Measurements from ENCODE around the gene PCLO.

DNA sequence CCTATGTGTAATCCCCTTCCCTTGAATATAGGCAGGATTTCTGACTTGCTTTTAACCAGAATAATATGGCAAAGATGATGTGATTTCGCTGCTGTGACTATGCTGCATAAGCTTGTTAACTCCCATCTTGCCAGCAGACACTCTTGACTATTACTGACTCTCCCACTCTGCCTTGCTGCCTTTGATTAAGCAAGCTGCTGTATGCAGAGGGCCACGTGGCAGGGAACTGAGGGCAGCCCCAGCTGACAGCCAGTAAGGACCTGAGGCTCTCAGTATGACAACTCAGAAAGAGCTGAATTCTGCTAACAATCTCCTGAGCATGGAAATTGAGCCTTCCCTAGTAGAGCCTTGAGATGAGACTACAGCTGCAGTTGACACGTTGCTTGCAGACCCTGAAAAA, 439.7 kb downstream of the PCLO start:
- TF ChIP-seq CTCF (optimal IDR thresholded peaks at IDR 0.05 in 1 of 3, IDR thresholded peaks at IDR 0.05 in 1 of 3, conservative IDR thresholded peaks at IDR 0.05 in 1 of 3; ENCODE audit: extremely low read depth in 1 of 3, insufficient read depth in 2 of 3, low read length in 3 of 3) (no peak), EZH2 (IDR thresholded peaks at IDR 0.05; ENCODE audit: low read length) (no peak)

Data from keratinocyte (primary cell).